ENCODE results near the gene ZNF726. TPM values are rescaled to one million over a fixed set of nuclear protein-coding genes. Genes with fewer than 3 reads are reported as not detected.

The ZNF726 gene
- total RNA-seq, 6 experiments from 2014 or later, result 0.73 to 4.1 (median 1.9) TPM

DNA sequence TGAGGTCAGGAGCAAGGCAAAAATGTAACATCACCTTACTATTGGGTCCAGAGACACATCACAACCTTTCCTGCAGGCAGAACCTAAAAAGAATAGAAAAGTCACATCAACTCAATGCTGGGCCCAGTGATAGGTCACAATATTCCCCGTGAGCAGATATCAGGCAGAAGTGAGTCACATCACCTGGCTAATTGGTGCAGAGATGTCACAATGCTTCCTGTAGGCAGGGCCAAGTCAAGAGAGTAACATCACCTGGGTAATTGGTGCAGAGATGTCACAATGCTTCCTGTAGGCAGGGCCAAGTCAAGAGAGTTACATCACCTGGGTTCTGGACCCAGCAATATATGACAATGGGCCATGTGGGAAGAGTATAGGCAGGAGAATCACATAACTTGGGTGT, 63.4 kb downstream of the ZNF726 start:
- Histone ChIP-seq H3K36me3 (no peaks in the 10 kb centered on the region), H3K4me1 (peaks cover 0 to 15% (median 0%) of the 10 kb centered on the region in 4 donors), H3K27ac (no peak overlapping the region), H3K27me3 (no peaks in the 10 kb centered on the region), H3K4me3 (no peak overlapping the region), H3K9me3 (no peaks in the 10 kb centered on the region)
- TF ChIP-seq, protein P1, sequence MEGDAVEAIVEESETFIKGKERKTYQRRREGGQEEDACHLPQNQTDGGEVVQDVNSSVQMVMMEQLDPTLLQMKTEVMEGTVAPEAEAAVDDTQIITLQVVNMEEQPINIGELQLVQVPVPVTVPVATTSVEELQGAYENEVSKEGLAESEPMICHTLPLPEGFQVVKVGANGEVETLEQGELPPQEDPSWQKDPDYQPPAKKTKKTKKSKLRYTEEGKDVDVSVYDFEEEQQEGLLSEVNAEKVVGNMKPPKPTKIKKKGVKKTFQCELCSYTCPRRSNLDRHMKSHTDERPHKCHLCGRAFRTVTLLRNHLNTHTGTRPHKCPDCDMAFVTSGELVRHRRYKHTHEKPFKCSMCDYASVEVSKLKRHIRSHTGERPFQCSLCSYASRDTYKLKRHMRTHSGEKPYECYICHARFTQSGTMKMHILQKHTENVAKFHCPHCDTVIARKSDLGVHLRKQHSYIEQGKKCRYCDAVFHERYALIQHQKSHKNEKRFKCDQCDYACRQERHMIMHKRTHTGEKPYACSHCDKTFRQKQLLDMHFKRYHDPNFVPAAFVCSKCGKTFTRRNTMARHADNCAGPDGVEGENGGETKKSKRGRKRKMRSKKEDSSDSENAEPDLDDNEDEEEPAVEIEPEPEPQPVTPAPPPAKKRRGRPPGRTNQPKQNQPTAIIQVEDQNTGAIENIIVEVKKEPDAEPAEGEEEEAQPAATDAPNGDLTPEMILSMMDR (IDR thresholded peaks at IDR 0.05), result no peak
- TF ChIP-seq POLR2A (IDR thresholded peaks at IDR 0.05), result no peak
- DNase-seq, result no peak
- intact Hi-C loops (cut with DNase I), result no loop called here
- peak in 2 of 4 donors; percentile 46 to 68 for ATAC-seq
- WGBS (ENCODE audit: insufficient coverage, low coverage, low lambda C conversion rate, missing lambda C conversion rate), result 50% methylated on average over 1 of the region's 1 CpG

DNA sequence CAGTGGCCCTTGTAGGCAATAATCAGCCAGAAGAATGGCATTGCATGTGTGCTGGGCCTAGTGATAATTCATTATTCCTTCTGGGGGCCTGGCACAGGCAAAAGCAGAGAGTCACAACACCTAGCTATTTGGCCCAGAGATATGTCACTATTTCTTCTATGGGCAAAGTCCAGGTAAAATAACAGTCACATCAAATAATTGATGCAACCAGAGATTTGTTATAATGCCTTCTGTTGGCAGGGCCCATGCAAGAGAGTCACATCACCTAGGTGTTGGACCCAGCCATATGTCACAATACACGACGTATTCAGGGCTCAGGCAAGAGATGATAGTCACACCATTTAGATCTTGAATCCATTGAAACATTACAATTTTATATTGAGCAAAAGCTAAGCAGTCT, 66.1 kb downstream of the ZNF726 start:
- Histone ChIP-seq H3K36me3 (no peaks in the 10 kb centered on the region), H3K4me1 (peaks cover 0 to 21% (median 0%) of the 10 kb centered on the region in 4 donors), H3K27me3 (no peaks in the 10 kb centered on the region), H3K9me3 (no peaks in the 10 kb centered on the region), H3K27ac (peak overlapping the region in 1 of 3 donors; percentile 50), H3K4me3 (no peak overlapping the region)
- WGBS (ENCODE audit: insufficient coverage, low coverage, low lambda C conversion rate, missing lambda C conversion rate), result 12% methylated on average over 2 of the region's 2 CpGs
- intact Hi-C loops (cut with DNase I), result no loop called here
- DNase-seq (no peak), ATAC-seq (peak in 3 of 4 donors; percentile 8 to 62 (median 42))
- TF ChIP-seq POLR2A (IDR thresholded peaks at IDR 0.05), result no peak
- TF ChIP-seq, protein P1 (IDR thresholded peaks at IDR 0.05), result no peak

DNA sequence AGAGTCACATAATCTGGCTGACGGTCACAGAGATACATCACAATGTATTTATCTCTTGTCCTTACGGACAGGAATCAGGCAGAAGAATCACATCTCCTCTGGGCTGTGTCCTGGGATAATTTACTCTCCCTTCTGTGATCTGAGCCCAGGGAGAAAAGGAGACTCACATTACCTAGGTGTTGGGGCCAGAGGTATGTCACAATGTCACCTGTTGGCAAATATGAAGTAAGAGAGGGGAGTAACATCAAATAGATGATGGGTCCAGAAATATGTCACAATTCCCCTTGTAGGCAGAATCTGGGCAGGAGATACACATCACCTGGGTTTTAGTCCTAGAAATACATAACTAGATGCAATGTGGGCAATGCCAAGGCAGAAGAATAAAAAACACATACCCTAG, 67.2 kb downstream of the ZNF726 start:
- ATAC-seq (peak in 1 of 4 donors; percentile 25), DNase-seq (no peak)
- 83% methylated on average over 2 of the region's 2 CpGs for WGBS (ENCODE audit: insufficient coverage, low coverage, low lambda C conversion rate, missing lambda C conversion rate)
- Histone ChIP-seq H3K4me3 (no peak overlapping the region), H3K4me1 (peaks cover 0 to 24% (median 0%) of the 10 kb centered on the region in 4 donors), H3K27me3 (no peaks in the 10 kb centered on the region), H3K9me3 (no peaks in the 10 kb centered on the region), H3K27ac (peak overlapping the region in 1 of 3 donors; percentile 50), H3K36me3 (no peaks in the 10 kb centered on the region)
- no peak for TF ChIP-seq POLR2A (IDR thresholded peaks at IDR 0.05)
- TF ChIP-seq, protein P1 (IDR thresholded peaks at IDR 0.05), result no peak
- intact Hi-C loops (cut with DNase I), result no loop called here

DNA sequence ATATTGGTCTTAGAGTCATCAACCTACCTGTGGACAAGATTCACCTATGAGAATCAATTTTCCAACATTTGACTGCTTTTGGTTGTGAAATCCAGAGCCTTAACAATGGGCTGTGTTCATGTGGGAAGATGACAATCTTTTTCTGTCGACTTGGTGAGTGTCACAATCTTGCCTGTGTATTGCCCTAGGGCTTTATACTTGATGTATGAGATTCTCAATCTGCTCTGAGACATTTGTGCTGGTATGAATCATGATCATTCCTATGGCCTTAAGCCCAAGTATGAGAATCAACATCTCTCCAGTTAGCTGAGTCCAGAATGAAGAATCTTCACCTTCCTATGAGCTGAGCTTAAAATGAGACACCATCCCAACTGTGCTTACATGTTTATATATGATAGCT, 68.7 kb downstream of the ZNF726 start:
- no peak for ATAC-seq
- Histone ChIP-seq H3K27ac (no peak overlapping the region), H3K36me3 (no peaks in the 10 kb centered on the region), H3K9me3 (no peaks in the 10 kb centered on the region), H3K4me1 (peaks cover 0 to 29% (median 0%) of the 10 kb centered on the region in 4 donors), H3K27me3 (no peaks in the 10 kb centered on the region), H3K4me3 (no peak overlapping the region)
- 40% methylated on average over 1 of the region's 1 CpG for WGBS (ENCODE audit: insufficient coverage, low coverage, low lambda C conversion rate, missing lambda C conversion rate)
- TF ChIP-seq, protein P1 (IDR thresholded peaks at IDR 0.05), result no peak
- no peak for TF ChIP-seq POLR2A (IDR thresholded peaks at IDR 0.05)
- intact Hi-C loops (cut with DNase I), result no loop called here
- DNase-seq, result no peak

Other genes starting within 250 kb of the ZNF726 start
- gene ZNF675, start 227.7 kb upstream of the ZNF726 start, total RNA-seq, result 1 to 10 TPM; 1.1 to 5.3 (median 2.4) TPM
- gene ZNF681, start 156.0 kb upstream of the ZNF726 start, total RNA-seq, result under 1 TPM; under 0.01 to 0.49 (median 0.08) TPM
- gene ZNF254, start 172.3 kb downstream of the ZNF726 start, total RNA-seq, result 1 to 10 TPM; 5.2 to 10.0 (median 8.0) TPM

All from right lobe of liver (tissue), 6 donors.